ENCODE results near the gene CTSA. TPM values are rescaled to one million over a fixed set of nuclear protein-coding genes. Genes with fewer than 3 reads are reported as not detected.

The CTSA gene
- total and polyA plus RNA-seq, 9 of the 15 experiments (the other 6 are each of a cell fraction or from before 2014, with no cell fraction given): 8.8 to 61.7 (median 28.3) TPM

DNA sequence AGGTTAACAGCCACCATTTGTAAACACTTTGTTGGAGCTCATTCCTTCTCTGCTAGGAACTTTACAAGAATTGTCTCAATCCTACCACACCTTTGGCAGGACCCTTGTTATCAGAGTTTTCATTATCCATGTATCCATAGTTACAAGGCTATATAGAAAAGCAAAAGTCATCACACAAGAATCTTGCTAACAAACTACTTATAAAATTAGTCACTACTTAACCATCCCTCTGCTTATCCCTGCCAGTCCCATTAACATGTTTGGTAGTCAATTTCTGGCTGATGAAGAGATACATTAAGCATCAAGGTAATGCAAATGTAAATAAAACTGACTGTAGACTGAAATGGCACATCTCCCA is 23.3 kb upstream of the CTSA start:
- in situ Hi-C loops (cut with MboI) (no loop called here), intact Hi-C loops (cut with micrococcal nuclease) (no loop called here)
- ChIA-PET POLR2A (interaction anchor here (0.6 to 1.5 kb wide), 4 partner anchors 10 to 105 kb away, joined by 3 read pairs; partner anchors contain the start of gene ZSWIM1), CTCF (ENCODE audit: low intra/inter-chr PET ratio) (no interaction called here)
- Histone ChIP-seq H2AFZ (ENCODE audit: low read depth, low read length) (no peak overlapping the region), H3K79me2 (ENCODE audit: control insufficient read depth, insufficient read depth, low read length) (no peaks in the 10 kb centered on the region), H3K4me3 (no peak overlapping the region), H3K9me3 (replicated peaks; ENCODE audit: control insufficient read depth, insufficient read depth, low read depth, low read length) (no peaks in the 10 kb centered on the region), H4K20me1 (replicated peaks; ENCODE audit: control insufficient read depth, insufficient read depth, low read length) (no peaks in the 10 kb centered on the region), H3K9me1 (ENCODE audit: control insufficient read depth, insufficient read depth, low read length) (no peaks in the 10 kb centered on the region), H3K27ac (ENCODE audit: extremely low read depth, low read depth, low read length) (no peak overlapping the region), H3K9ac (ENCODE audit: insufficient read depth in 1 of 2, low read depth in 2 of 2, low read length in 2 of 2) (no peak overlapping the region), H3K36me3 (ENCODE audit: control insufficient read depth, insufficient read depth, low read length) (no peaks in the 10 kb centered on the region; the same call in 2 of the 3 replicates), H3K4me1 (replicated peaks in 1 of 2; ENCODE audit: control insufficient read depth in 2 of 2, insufficient read depth in 2 of 2, low read length in 2 of 2) (no peaks in the 10 kb centered on the region; a peak in 1 of 5 replicates), H3K4me2 (ENCODE audit: insufficient read depth, low read length) (no peak overlapping the region), H3K27me3 (ENCODE audit: control insufficient read depth in 2 of 2, insufficient read depth in 2 of 2, low read length in 2 of 2) (no peaks in the 10 kb centered on the region)
- DNase-seq (ENCODE audit: extremely low read depth in 1 of 4, low spot score in 3 of 4): no peak
- no TSS peak for BruUV-seq (replicated peaks)
- FAIRE-seq: peak; percentile 42
- no peak for ATAC-seq
- TF ChIP-seq TAF9B (IDR thresholded peaks at IDR 0.05; ENCODE audit: partially characterized antibody) (no peak), ZNF253 (CRISPR knock-in tag; conservative IDR thresholded peaks at IDR 0.05) (no peak), KAT2B (IDR thresholded peaks at IDR 0.05; ENCODE audit: low read depth, low read length) (no peak), ZC3H4 (CRISPR knock-in tag; IDR thresholded peaks at IDR 0.05; ENCODE audit: borderline replicate concordance) (no peak), MBD2 (IDR thresholded peaks at IDR 0.05; ENCODE audit: borderline replicate concordance, low read depth) (no peak), ZNF583 (CRISPR knock-in tag; IDR thresholded peaks at IDR 0.05) (no peak), ELF2 (CRISPR knock-in tag; IDR thresholded peaks at IDR 0.05) (no peak), RBM34 (IDR thresholded peaks at IDR 0.05; ENCODE audit: borderline replicate concordance, insufficient read depth, low read length) (no peak), NEUROD1 (IDR thresholded peaks at IDR 0.05; ENCODE audit: borderline replicate concordance, low read depth, low read length, partially characterized antibody) (no peak), PRMT5 (CRISPR knock-in tag; IDR thresholded peaks at IDR 0.05) (no peak)
- TF ChIP-seq, protein P1, sequence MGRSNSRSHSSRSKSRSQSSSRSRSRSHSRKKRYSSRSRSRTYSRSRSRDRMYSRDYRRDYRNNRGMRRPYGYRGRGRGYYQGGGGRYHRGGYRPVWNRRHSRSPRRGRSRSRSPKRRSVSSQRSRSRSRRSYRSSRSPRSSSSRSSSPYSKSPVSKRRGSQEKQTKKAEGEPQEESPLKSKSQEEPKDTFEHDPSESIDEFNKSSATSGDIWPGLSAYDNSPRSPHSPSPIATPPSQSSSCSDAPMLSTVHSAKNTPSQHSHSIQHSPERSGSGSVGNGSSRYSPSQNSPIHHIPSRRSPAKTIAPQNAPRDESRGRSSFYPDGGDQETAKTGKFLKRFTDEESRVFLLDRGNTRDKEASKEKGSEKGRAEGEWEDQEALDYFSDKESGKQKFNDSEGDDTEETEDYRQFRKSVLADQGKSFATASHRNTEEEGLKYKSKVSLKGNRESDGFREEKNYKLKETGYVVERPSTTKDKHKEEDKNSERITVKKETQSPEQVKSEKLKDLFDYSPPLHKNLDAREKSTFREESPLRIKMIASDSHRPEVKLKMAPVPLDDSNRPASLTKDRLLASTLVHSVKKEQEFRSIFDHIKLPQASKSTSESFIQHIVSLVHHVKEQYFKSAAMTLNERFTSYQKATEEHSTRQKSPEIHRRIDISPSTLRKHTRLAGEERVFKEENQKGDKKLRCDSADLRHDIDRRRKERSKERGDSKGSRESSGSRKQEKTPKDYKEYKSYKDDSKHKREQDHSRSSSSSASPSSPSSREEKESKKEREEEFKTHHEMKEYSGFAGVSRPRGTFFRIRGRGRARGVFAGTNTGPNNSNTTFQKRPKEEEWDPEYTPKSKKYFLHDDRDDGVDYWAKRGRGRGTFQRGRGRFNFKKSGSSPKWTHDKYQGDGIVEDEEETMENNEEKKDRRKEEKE (IDR thresholded peaks at IDR 0.05; ENCODE audit: borderline replicate concordance in 1 of 2, control insufficient read depth in 1 of 2, low read depth in 2 of 2, low read length in 1 of 2): no peak
- TF ChIP-seq, protein P2, sequence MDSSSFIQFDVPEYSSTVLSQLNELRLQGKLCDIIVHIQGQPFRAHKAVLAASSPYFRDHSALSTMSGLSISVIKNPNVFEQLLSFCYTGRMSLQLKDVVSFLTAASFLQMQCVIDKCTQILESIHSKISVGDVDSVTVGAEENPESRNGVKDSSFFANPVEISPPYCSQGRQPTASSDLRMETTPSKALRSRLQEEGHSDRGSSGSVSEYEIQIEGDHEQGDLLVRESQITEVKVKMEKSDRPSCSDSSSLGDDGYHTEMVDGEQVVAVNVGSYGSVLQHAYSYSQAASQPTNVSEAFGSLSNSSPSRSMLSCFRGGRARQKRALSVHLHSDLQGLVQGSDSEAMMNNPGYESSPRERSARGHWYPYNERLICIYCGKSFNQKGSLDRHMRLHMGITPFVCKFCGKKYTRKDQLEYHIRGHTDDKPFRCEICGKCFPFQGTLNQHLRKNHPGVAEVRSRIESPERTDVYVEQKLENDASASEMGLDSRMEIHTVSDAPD (CRISPR knock-in tag; IDR thresholded peaks at IDR 0.05): no peak
- TF ChIP-seq, protein P3, sequence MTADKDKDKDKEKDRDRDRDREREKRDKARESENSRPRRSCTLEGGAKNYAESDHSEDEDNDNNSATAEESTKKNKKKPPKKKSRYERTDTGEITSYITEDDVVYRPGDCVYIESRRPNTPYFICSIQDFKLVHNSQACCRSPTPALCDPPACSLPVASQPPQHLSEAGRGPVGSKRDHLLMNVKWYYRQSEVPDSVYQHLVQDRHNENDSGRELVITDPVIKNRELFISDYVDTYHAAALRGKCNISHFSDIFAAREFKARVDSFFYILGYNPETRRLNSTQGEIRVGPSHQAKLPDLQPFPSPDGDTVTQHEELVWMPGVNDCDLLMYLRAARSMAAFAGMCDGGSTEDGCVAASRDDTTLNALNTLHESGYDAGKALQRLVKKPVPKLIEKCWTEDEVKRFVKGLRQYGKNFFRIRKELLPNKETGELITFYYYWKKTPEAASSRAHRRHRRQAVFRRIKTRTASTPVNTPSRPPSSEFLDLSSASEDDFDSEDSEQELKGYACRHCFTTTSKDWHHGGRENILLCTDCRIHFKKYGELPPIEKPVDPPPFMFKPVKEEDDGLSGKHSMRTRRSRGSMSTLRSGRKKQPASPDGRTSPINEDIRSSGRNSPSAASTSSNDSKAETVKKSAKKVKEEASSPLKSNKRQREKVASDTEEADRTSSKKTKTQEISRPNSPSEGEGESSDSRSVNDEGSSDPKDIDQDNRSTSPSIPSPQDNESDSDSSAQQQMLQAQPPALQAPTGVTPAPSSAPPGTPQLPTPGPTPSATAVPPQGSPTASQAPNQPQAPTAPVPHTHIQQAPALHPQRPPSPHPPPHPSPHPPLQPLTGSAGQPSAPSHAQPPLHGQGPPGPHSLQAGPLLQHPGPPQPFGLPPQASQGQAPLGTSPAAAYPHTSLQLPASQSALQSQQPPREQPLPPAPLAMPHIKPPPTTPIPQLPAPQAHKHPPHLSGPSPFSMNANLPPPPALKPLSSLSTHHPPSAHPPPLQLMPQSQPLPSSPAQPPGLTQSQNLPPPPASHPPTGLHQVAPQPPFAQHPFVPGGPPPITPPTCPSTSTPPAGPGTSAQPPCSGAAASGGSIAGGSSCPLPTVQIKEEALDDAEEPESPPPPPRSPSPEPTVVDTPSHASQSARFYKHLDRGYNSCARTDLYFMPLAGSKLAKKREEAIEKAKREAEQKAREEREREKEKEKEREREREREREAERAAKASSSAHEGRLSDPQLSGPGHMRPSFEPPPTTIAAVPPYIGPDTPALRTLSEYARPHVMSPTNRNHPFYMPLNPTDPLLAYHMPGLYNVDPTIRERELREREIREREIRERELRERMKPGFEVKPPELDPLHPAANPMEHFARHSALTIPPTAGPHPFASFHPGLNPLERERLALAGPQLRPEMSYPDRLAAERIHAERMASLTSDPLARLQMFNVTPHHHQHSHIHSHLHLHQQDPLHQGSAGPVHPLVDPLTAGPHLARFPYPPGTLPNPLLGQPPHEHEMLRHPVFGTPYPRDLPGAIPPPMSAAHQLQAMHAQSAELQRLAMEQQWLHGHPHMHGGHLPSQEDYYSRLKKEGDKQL (CRISPR knock-in tag; IDR thresholded peaks at IDR 0.05; ENCODE audit: borderline replicate concordance): no peak

All from K562 (cell line).